Ascending aorta (tissue), 2 donors: Measurements from ENCODE around the gene SLC35C1. TPM values are rescaled to one million over a fixed set of nuclear protein-coding genes. Genes with fewer than 3 reads are reported as not detected.
"Not testable (repeated sequence)": the region's sequence is repeated elsewhere in the genome, so short reads cannot be mapped to it uniquely, and the experiment has no call there.

Experiments
- DNase-seq, 2 donors: peaks; one replicate each; pipeline ENCODE4 v3.0.0-alpha.2; 2019; ENCODE audit warnings: low spot score in 2 of 2
- H3K27ac ChIP-seq, 2 donors: fragments of 200-600 bp; sonication (generic); one replicate each; pipeline ENCODE4 v1.5.1; 2016 to 2017; ENCODE audit warnings: mild to moderate bottlenecking in 1 of 2
- H3K27me3 ChIP-seq: fragments of 200-600 bp; sonication (generic); one replicate; pipeline ENCODE4 v1.5.1; 2017
- H3K36me3 ChIP-seq, 2 donors: fragments of 200-600 bp; sonication (generic); one replicate each; pipeline ENCODE4 v1.5.1; 2016
- H3K4me1 ChIP-seq, 2 donors: fragments of 200-600 bp; sonication (generic); one replicate each; pipeline ENCODE4 v1.5.1; 2016 to 2017; ENCODE audit warnings: mild to moderate bottlenecking in 1 of 2
- H3K4me3 ChIP-seq, 2 donors: fragments of 200-600 bp; sonication (generic); one replicate each; pipeline ENCODE4 v1.5.1; 2016 to 2017; ENCODE audit warnings: mild to moderate bottlenecking in 1 of 2
- H3K9me3 ChIP-seq, 2 donors: fragments of 200-600 bp; sonication (generic); one replicate each; pipeline ENCODE4 v1.5.1; 2016
- intact Hi-C: fragments of 100-400 bp; cut with DNase I; formaldehyde crosslinking; loops from one replicate; pipeline ENCODE4 v1.15.1; 2023
- total RNA-seq: library from RNA; depleted of rRNA; stranded (reverse); fragments of >200 nt; gene quantifications from one replicate; pipeline ENCODE4 v1.1.0, GENCODE V29; 2016
- TF ChIP-seq, protein P1 (sequence below), 3 experiments: fragments of 200-600 bp in 2 of 3; fragments of 450-650 bp in 1 of 3; sonication (generic) in 2 of 3; IDR thresholded peaks; one replicate each; pipeline ENCODE4 v1.5.1; 2016 to 2019; ENCODE audit warnings: antibody characterized with exemption in 3 of 3, mild to moderate bottlenecking in 1 of 3, moderate library complexity in 1 of 3

Gene SLC35C1
- total RNA-seq, 1 donor from 2014 or later = 47.7 TPM

- Histone ChIP-seq H3K36me3 (peaks cover 9 to 19% of the 10 kb centered on the region in 2 donors), H3K9me3 (no peaks in the 10 kb centered on the region), H3K27ac (no peak overlapping the region), H3K4me1 (peaks cover 9 to 29% of the 10 kb centered on the region in 2 donors), H3K4me3 (peak overlapping the region; percentile 89 to 99), H3K27me3 (no peaks in the 10 kb centered on the region)
- intact Hi-C loops = loop anchor here (5.0 to 10.0 kb wide), 2 partner anchors 111 to 862 kb away; partner anchors contain the start of gene PEX16
- DNase-seq = peak in 1 of 2 donors; percentile 3
- TF ChIP-seq, protein P1, sequence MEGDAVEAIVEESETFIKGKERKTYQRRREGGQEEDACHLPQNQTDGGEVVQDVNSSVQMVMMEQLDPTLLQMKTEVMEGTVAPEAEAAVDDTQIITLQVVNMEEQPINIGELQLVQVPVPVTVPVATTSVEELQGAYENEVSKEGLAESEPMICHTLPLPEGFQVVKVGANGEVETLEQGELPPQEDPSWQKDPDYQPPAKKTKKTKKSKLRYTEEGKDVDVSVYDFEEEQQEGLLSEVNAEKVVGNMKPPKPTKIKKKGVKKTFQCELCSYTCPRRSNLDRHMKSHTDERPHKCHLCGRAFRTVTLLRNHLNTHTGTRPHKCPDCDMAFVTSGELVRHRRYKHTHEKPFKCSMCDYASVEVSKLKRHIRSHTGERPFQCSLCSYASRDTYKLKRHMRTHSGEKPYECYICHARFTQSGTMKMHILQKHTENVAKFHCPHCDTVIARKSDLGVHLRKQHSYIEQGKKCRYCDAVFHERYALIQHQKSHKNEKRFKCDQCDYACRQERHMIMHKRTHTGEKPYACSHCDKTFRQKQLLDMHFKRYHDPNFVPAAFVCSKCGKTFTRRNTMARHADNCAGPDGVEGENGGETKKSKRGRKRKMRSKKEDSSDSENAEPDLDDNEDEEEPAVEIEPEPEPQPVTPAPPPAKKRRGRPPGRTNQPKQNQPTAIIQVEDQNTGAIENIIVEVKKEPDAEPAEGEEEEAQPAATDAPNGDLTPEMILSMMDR (IDR thresholded peaks at IDR 0.05) = no peak
Observed at GRCh38 chr11:45806072-45806933, 1.4 kb downstream of the SLC35C1 start.

DNA sequence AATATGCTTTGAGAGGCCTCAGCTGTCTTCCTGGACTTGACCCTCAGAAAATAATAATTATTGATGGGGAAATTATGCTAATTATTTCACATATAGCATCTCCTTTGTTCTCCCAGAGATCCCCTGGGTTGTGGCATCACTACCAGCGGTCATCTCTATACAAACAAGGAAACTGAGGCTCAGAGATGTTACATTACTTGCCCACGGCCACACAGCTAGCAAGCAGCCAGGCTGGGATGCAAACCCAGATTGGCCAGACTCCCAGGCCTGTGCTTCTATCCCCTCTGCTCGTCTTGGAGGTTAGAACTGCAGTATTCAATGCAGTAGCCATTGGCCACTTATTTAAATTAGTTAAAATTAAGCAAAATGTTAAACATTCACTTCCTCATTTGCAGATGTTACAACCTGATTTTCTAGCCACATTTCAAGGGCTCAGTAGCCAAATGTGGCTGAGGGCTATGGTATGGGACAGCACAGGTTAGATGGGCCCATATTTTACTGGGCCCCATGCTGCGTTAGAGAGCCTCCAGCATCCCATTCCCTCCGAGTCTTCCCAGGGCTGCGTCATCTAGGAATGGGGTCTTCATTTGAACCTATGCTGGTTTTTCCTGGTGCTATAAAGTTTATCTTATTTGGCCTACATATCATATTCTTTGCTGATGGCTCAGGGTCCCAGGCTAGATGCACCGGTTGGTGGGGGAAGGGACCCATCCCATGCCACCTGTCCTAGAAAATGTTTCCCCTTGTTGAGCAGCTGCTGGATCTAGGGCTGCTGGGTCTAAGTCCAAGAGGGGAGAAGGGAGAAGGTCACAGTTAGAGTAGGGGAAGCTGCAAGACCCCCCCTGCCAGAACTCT, 2.2 kb downstream of the SLC35C1 start:
- Histone ChIP-seq H3K27ac (no peak overlapping the region), H3K36me3 (peaks cover 18 to 23% of the 10 kb centered on the region in 2 donors), H3K27me3 (no peaks in the 10 kb centered on the region), H3K4me3 (peak overlapping the region; percentile 36 to 89), H3K4me1 (peaks cover 9 to 29% of the 10 kb centered on the region in 2 donors), H3K9me3 (no peaks in the 10 kb centered on the region)
- TF ChIP-seq, protein P1 (IDR thresholded peaks at IDR 0.05) = no peak
- DNase-seq = peak in 1 of 2 donors; percentile 44
- intact Hi-C loops = loop anchor here (5.0 to 10.0 kb wide), 2 partner anchors 110 to 862 kb away; partner anchors contain the start of gene PEX16

DNA sequence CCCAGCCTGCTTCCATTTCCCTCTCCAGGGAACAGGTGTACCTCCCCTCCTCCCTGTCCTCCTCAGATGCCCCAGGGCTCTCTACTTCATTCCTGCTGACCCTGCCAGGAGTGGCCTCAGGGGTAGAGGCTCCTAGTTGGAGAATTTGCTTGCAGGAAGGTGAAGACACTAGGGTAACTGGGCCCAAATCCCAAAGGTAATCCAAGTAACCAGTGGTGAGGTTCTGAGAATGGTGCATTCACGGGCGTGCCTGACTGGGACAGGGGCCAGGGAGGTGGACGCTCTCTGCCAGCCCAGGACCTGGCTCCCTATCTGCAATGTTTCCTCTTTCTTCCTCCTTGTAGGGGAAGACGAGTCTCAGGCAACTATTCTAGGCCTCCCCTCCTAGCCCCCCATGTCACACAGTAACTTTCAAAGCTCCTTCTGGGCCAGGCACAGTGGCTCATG, 2.9 kb downstream of the SLC35C1 start:
- Histone ChIP-seq H3K4me1 (peaks cover 9 to 29% of the 10 kb centered on the region in 2 donors), H3K27me3 (no peaks in the 10 kb centered on the region), H3K9me3 (no peaks in the 10 kb centered on the region), H3K4me3 (peak overlapping the region in 1 of 2 donors; percentile 89), H3K36me3 (peaks cover 20 to 23% of the 10 kb centered on the region in 2 donors), H3K27ac (no peak overlapping the region)
- DNase-seq = peak in 1 of 2 donors; percentile 31
- TF ChIP-seq, protein P1 (IDR thresholded peaks at IDR 0.05) = no peak
- intact Hi-C loops = loop anchor here (5.0 to 10.0 kb wide), 2 partner anchors 109 to 863 kb away; partner anchors contain the start of gene PEX16

- intact Hi-C loops = loop anchor here (5.0 to 10.0 kb wide), 2 partner anchors 109 to 864 kb away; partner anchors contain the start of gene PEX16
- Histone ChIP-seq H3K36me3 (peaks cover 20 to 23% of the 10 kb centered on the region in 2 donors), H3K4me1 (peaks cover 9 to 29% of the 10 kb centered on the region in 2 donors)
- not testable (repeated sequence) for H3K9me3 ChIP-seq, H3K27me3 ChIP-seq, DNase-seq, H3K4me3 ChIP-seq, H3K27ac ChIP-seq
Observed at GRCh38 chr11:45808427-45808826, 3.5 kb downstream of the SLC35C1 start.

DNA sequence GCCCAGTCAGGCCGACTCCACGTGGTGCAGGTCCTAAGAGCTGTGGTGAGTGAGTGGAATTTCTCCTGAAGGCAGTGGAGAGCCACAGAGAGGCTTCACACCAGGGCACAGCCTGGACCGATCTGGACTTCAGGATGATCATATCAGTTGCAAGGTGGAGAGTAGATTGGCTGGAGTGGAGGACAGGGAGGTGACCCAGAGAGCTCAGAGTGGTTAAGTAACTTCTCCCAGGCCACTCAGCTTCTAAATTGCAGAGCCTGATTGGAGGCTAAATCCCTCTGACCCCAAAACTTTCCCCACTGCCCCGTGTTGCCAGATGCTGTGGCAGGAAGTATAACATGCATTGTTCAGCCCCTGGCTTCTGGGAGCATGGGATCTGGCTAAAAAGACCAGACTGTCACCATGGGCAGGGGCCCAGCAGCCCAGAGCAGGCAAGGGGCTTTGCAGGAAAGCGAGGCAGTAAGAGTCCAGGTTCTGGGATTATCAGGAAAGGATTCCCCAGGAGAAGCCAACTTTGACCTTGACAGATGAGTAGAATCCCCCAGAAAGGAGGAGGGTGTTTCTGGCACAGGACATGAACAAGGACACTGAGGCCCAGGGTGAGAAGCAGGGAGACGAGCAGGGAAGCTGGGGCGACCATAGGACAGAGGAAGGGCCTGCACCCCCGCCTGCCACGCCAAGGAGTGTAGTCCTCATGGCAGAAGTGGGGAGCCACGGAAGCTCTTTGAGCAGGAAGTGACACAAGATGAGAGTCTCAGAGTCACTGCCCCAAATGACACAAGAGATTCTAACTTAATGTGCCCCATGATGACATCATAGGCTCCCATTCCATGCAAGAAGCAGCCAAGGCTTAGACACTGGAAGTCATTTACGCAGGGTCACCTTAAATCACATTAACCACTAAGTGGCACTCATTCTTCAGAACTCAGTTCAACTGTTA, 4.8 kb downstream of the SLC35C1 start:
- Histone ChIP-seq H3K36me3 (peaks cover 20 to 23% of the 10 kb centered on the region in 2 donors), H3K9me3 (no peaks in the 10 kb centered on the region), H3K27me3 (no peaks in the 10 kb centered on the region), H3K27ac (no peak overlapping the region), H3K4me1 (peaks cover 9 to 29% of the 10 kb centered on the region in 2 donors), H3K4me3 (no peak overlapping the region)
- TF ChIP-seq, protein P1 (IDR thresholded peaks at IDR 0.05) = no peak
- intact Hi-C loops = loop anchor here (5.0 to 10.0 kb wide), 2 partner anchors 108 to 865 kb away; partner anchors contain the start of gene PEX16
- peak in 1 of 2 donors; percentile 54 for DNase-seq
